Mammary epithelial cell (primary cell): Measurements from ENCODE around the gene SYNCRIP.

Experiments used
- EZH2 ChIP-seq: IDR thresholded peaks from 2 replicates; pipeline ENCODE4 v1.6.1; 2012; ENCODE audit warnings: low read length, inconsistent platforms, borderline replicate concordance
- TF ChIP-seq, protein P1 (sequence below), 2 donors: IDR thresholded peaks in 1 of 2; conservative IDR thresholded peaks in 1 of 2; 2 replicates each; pipeline ENCODE4 v1.5.1; 2011 to 2012; ENCODE audit warnings: inconsistent platforms in 2 of 2, low read length in 2 of 2, mild to moderate bottlenecking in 2 of 2, control low read depth in 1 of 2, low read depth in 1 of 2; ENCODE audit not compliant: insufficient read depth in 1 of 2; ENCODE audit errors: extremely low read depth in 1 of 2

DNA sequence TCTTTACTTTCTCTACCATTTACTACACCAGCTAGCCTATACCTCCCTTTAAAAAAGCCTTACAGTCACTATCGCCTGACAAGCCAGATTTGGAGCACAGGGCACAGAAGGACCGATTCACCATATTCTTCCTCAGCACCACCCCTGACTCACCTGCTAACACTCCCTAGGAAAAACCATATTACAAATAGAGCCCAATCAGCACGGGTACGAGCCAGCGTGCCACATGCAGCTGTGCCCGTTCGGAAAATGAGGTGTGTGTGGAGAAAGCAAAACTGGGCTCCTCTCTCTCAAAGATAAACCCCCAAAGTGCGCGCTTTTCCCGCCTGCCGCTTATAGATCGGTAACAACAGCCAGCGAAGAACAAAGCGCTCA lies 1.2 kb downstream of the SYNCRIP start:
- TF ChIP-seq EZH2 = no peak
- TF ChIP-seq, protein P1, sequence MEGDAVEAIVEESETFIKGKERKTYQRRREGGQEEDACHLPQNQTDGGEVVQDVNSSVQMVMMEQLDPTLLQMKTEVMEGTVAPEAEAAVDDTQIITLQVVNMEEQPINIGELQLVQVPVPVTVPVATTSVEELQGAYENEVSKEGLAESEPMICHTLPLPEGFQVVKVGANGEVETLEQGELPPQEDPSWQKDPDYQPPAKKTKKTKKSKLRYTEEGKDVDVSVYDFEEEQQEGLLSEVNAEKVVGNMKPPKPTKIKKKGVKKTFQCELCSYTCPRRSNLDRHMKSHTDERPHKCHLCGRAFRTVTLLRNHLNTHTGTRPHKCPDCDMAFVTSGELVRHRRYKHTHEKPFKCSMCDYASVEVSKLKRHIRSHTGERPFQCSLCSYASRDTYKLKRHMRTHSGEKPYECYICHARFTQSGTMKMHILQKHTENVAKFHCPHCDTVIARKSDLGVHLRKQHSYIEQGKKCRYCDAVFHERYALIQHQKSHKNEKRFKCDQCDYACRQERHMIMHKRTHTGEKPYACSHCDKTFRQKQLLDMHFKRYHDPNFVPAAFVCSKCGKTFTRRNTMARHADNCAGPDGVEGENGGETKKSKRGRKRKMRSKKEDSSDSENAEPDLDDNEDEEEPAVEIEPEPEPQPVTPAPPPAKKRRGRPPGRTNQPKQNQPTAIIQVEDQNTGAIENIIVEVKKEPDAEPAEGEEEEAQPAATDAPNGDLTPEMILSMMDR (conservative IDR thresholded peaks at IDR 0.05 in 1 of 2, IDR thresholded peaks at IDR 0.05 in 1 of 2; ENCODE audit: extremely low read depth in 1 of 2, insufficient read depth in 1 of 2, low read depth in 1 of 2, low read length in 2 of 2) = no peak
